Panc1 (cell line): ENCODE data around the gene S100A4.

Experiments used
- POLR2AphosphoS5 ChIP-seq: IDR thresholded peaks from 2 replicates; pipeline ENCODE4 v1.6.1; 2012; ENCODE audit warnings: mild to moderate bottlenecking, low read depth, low read length, moderate library complexity
- SIN3A ChIP-seq: IDR thresholded peaks from 2 replicates; pipeline ENCODE4 v1.6.1; 2012; ENCODE audit warnings: low read depth, mild to moderate bottlenecking, low read length, moderate library complexity, borderline replicate concordance; ENCODE audit not compliant: insufficient read depth
- TCF7L2 ChIP-seq: IDR thresholded peaks from 2 replicates; pipeline ENCODE4 v1.6.1; 2011; ENCODE audit warnings: mild to moderate bottlenecking, low read depth, low read length, inconsistent platforms
- TF ChIP-seq, protein P1 (sequence below): fragments of 450-650 bp; IDR thresholded peaks from 2 replicates; pipeline ENCODE4 v1.5.1; 2017; ENCODE audit warnings: mild to moderate bottlenecking
- TF ChIP-seq, protein P2 (sequence below), 2 experiments: IDR thresholded peaks; 2 replicates each; pipeline ENCODE4 v1.6.1; 2011 to 2012; ENCODE audit warnings: low read depth in 2 of 2, control low read depth in 1 of 2, low read length in 1 of 2, mild to moderate bottlenecking in 1 of 2, moderate library complexity in 1 of 2; ENCODE audit not compliant: insufficient read depth in 1 of 2

DNA sequence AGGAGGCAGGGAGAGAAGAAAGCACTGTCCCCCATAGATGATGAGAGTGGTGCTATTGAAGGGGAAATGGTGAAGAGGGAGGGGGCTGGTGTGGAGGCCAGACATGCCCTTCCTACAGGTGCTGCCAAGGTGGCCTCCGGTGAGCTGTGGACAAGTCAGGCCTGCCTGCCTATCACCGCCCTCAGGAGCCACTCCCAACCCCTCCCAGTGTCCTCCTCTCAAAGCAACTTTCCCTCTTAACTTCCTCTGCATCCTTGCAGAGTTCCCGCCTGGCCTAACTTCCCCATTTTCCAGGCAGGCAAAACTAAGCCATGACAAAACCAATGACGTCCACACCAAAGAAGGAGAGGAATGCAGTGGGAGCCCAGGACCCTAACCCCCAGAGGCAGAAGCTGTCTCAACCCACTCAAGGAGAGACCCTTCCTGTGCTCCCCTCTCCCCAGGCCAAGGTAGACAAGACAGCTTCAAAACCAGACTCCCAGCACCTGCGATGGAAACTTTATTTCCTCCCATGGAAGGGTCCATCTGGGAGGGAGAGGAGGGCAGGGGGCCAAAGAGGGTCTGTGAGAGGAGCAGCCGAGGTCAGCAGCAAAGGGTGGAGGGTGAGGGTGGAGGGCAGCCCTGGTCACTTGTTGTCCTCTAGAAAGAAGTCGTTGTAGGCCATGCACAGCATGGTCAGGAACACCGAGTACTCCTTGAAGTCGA lies 8.8 kb downstream of the S100A4 start:
- TF ChIP-seq, protein P1, sequence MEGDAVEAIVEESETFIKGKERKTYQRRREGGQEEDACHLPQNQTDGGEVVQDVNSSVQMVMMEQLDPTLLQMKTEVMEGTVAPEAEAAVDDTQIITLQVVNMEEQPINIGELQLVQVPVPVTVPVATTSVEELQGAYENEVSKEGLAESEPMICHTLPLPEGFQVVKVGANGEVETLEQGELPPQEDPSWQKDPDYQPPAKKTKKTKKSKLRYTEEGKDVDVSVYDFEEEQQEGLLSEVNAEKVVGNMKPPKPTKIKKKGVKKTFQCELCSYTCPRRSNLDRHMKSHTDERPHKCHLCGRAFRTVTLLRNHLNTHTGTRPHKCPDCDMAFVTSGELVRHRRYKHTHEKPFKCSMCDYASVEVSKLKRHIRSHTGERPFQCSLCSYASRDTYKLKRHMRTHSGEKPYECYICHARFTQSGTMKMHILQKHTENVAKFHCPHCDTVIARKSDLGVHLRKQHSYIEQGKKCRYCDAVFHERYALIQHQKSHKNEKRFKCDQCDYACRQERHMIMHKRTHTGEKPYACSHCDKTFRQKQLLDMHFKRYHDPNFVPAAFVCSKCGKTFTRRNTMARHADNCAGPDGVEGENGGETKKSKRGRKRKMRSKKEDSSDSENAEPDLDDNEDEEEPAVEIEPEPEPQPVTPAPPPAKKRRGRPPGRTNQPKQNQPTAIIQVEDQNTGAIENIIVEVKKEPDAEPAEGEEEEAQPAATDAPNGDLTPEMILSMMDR, result no peak
- TF ChIP-seq POLR2AphosphoS5, result no peak
- TF ChIP-seq TCF7L2, result no peak
- TF ChIP-seq, protein P2, sequence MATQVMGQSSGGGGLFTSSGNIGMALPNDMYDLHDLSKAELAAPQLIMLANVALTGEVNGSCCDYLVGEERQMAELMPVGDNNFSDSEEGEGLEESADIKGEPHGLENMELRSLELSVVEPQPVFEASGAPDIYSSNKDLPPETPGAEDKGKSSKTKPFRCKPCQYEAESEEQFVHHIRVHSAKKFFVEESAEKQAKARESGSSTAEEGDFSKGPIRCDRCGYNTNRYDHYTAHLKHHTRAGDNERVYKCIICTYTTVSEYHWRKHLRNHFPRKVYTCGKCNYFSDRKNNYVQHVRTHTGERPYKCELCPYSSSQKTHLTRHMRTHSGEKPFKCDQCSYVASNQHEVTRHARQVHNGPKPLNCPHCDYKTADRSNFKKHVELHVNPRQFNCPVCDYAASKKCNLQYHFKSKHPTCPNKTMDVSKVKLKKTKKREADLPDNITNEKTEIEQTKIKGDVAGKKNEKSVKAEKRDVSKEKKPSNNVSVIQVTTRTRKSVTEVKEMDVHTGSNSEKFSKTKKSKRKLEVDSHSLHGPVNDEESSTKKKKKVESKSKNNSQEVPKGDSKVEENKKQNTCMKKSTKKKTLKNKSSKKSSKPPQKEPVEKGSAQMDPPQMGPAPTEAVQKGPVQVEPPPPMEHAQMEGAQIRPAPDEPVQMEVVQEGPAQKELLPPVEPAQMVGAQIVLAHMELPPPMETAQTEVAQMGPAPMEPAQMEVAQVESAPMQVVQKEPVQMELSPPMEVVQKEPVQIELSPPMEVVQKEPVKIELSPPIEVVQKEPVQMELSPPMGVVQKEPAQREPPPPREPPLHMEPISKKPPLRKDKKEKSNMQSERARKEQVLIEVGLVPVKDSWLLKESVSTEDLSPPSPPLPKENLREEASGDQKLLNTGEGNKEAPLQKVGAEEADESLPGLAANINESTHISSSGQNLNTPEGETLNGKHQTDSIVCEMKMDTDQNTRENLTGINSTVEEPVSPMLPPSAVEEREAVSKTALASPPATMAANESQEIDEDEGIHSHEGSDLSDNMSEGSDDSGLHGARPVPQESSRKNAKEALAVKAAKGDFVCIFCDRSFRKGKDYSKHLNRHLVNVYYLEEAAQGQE (IDR thresholded peaks at IDR 0.05; ENCODE audit: insufficient read depth in 1 of 2, low read depth in 2 of 2, low read length in 1 of 2), result no peak
- TF ChIP-seq SIN3A, result no peak
